ENCODE measurements around the gene SEC14L3.
A peak's percentile ranks its signal among the peaks of the same experiment; 100 is the strongest.

SEC14L3 gene

DNA sequence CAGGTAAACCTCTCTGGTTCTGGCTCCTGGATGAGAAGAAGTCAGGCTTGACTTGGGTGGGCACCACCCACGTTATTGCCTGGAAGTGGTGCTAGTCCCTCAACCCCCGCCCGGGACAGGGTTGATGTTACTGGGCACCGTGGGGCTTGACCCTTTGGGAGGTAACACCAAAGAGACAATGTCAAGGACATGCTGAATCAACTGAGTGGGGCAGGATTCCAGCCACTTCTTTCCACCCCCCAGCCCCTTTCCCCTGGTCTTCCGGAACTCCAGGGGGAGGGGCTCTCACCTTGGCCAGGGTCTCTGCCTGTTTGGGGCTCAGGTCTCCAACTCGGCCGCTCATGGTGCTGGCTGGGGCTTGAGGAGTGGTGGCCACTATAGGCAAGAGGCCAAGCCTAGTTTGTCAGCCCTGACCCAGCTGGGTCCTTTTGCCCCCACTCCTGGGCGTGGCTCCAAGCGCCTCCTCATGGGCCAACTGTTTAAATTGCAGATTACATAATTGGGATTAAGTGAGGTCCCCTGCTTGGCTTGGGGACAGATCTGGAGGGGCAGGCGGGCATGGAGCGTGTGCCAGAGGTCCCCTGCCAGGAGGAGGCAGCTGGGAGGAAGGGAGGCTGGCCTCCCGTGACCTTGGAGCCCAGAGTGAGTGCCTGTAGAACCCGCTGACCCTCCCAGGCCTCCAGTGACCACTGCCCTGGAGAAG, at the start of gene SEC14L3:
SEC14L3 (minus strand) TSS at position 402 of the 703 bp plus-strand sequence; CDS start at position 343, 59 bp downstream.
- DNase-seq: peak in 1 of 51 donors; percentile 3

DNA sequence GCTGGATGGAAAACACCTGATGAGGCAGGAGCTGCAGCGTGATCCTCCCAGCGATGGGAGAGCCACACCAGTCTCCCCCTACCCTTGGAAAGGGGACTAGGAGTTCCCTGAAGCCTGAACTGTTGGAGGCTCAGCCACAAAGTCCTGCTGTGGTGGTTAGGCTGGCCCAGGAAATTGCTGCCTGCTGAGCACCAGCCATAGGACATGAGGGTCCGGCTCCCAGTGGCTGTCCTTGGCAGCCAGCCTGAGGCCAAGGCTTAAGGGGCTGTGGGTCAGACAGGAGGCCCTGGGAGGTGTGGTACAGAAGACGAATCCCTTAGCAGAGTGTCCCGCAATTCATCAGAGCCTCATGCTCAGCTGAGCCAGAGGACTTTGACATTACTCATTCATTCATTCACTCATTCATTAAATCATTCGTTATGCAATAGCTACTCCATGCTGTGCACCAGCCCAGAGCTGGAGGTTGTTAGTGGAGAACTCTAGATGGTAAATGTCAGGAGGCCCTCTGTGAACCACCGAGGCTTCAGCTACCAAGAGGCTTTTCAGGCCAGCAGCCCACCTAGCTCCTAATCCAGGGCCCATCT, 48.1 kb upstream of the SEC14L3 start:
- DNase-seq: no peak

DNA sequence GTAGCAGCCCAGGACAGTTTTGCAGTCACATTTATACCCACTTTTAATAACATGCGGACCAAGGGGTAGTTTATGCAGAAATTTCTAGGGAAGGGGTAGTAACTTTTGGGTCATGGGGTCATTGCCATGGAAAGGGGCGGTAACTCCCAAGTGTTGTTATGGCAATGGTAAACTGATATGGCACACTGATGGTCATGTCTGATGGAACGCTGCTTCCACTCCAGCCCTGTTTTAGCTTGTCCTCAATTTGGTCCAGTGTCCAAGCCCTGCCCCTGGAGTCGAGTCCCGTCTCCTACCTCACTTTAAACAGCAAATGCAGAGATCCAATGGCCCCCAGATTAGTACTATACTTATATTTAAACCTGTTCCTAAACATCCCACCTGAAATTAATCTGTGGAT, 44.9 kb upstream of the SEC14L3 start:
- DNase-seq: no peak

DNA sequence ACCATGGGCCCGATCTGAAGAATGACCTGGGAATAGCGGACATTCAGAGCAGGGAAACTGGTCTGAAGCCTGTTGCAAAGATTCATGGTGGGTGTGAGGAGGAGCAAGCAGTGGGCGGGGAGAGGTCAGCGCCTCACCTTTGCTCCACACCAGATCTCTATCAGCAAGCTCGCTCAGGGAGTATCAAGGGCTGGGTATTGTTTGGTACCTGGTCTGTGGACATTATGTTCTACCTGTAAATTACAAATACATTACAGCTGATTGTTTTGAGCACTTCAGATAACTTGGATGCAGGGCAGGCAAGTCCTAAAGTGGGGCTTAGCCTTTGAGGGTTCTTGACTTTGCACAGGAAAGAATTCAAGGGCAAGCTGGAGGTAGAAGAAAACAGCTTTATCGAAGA, 44.5 kb upstream of the SEC14L3 start:
- no peak for DNase-seq

DNA sequence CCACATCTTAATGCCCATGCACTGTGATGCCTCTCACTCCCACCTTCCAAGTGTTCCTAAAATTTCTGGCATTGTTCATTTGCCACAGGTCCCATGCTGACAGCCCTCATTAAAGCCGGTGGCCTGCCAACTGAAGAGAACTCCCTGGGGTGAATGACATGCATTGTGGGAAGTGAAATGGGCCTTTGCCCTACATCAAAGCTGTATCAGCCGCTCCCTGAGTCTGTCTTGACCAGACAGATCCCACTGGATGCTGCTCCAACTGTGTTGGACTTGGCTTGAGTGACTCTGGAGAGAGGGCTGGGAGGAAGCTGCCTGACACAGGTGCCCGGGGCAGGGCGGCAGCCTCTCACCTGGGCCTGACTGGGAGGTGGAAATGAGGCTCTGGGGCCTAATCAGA, 42.4 kb upstream of the SEC14L3 start:
- no peak for DNase-seq

DNA sequence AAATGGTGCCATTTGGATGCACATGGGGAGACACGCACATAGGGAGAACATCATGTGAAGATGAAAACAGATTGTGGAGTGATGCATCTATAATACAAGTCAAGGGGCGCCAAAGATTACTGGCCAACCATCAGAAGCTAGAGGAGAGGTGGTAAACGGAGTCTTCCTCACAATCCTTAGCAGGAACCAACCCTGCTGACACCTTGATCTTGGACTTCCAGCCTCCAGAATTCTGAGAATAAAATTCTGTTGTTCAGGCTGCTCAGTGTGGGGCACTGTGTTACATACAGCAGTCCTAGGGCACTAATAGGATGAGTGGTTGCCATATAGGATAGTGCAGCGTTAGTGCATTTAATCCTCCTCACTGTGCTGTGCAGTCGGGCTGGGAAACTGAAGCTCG, 41.6 kb upstream of the SEC14L3 start:
- no peak for DNase-seq

DNA sequence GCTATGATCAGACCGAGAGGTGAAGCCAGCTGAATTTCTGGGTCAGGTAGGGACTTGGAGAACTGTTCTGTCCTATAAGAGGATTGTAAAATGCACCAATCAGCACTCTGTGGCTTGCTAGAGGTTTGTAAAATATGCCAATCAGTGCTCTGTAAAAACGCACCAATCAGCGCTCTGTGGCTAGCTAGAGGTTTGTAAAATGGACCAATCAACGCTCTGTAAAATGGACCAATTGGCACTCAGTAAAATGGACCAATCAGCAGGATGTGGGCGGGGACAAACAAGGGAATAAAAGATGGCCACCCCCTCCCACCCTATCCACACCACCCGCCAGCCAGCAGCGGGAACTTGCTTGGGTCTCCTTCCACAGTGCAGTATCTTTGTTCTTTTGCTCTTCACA, 40.1 kb upstream of the SEC14L3 start:
- no peak for DNase-seq

DNA sequence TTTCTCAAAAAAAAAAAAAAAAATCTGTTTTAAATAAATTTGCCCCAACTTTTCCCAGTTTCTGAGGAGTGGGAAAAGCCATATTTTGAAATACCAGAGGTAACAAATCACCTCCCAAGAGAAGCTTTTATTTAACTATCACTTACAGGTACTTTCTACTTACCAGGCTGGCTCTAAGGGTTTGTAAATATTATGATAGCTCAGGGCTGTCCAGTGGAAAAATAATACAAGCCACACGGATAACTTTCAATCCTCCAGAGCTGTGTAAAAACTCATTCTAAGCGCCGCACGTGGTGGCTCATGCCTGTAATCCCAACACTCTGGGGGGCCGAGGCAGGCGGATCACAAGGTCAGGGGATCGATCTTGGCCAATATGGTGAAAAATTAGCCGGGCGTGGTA, 39.3 kb upstream of the SEC14L3 start:
- no peak for DNase-seq

DNA sequence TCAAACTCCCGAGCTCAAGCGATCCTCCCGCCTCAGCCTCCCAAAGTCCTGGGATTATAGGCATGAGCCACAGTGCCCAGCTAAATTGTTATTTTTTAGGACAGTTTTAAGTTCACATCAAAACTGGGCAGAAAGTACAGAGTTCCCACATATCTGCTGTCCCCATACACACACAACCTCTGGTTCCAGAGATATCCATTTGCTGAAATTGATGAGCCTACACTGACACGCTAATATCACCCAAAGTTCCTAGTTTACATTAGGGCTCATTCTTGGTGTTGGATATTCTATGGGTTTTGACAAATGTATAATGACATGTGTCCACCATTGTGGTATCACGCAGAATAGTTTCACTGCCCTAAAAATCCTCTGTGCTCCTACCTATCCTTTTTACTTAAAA, 36.4 kb upstream of the SEC14L3 start:
- DNase-seq: no peak

DNA sequence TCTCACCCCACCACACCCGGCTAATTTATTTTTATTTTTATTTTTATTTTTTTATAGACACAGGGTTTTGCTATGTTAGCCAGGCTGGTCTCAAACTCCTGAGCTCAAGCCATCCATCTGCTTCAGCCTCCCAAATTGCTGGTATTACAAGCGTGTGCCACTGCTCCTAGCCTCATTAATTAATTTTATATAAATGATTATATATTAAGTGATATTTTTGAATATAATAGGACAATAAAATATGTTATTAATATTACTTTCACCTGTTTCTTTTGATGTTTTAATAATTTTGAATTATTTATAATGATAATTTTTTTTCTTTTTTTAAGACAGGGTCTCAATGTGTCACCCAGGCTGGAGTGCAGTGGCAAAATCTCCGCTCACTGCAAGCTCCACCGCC, 35.9 kb upstream of the SEC14L3 start:
- no peak for DNase-seq

DNA sequence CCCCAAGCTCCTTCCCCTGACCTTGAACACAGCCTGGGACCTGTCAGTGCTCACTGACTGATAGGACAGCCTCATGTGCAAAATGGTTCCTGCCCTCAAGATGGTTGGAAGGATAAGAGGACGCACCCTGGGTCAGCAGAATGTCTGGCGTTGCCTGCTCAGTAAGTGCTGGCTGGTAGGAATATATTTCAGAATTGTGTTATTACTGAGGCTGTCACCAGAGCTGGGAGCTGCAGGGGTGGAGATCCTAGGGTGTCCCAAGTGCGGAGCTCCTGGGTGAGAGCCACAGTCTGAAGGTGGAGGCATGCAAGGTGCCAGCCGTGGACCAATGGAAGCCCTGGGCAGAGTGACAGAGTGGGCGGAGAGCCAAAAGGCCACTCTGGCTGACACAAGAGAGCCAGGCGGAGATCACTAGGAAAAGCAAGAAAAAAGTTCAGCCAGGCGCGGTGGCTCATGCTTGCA, 34.7 kb upstream of the SEC14L3 start:
- DNase-seq: no peak

DNA sequence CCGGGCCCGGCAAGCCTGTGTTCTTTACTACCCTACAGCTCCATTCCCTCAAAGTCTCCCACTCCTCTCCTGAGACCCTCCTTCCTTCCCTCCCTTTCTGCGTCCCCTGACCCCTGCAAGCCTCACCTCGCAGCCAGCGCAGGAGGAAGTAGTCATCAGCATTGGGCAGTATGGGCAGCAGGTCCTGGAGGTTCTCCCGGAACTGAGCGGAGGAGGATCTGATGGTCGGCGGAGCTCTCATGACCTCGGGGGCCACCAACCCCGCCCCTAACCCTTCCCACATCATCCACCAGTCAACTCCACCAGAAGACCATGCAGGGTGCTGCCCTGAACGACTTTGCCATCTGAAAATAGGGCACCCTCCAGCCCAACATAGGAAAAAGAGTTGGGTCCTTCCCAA, 31.7 kb upstream of the SEC14L3 start:
- no peak for DNase-seq

DNA sequence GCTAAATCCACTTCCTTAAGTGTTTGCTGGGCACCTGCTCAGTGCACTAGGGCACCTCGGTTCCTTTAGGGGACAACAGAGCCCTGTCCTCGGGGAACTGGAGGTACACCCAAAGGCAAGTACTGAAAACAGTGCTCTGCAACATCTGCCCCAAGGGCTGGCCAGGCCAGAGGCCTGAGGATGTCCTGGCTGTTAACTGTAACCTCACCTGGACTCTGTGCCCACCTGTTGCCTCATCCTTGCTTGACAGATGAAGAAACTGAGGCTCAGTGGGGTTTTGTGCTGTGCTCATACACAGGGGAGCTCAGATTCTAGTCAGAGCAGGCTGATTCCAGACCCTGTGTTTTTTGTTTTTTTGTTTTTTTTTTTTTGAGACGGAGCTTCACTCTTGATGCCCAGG, 31.1 kb upstream of the SEC14L3 start:
- DNase-seq: no peak

DNA sequence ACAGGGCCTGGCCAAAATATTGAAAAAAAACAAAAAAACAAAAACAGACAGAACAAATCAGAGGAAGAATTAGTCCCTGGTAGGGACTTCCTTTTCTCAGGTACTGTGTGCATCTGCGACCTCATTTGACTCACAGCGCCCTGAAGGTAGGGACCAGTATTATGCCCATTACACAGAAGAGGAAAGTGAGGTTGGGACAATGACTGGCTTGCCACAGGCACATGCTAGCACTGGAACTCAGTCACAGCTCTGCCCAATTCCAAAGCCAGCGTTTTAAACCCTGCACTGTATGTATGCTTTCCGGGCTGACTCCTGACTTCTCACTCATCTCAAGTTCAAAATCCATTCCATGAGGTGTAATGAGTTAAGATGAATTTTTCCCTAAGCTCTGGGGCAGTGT, 30.3 kb upstream of the SEC14L3 start:
- DNase-seq: no peak

DNA sequence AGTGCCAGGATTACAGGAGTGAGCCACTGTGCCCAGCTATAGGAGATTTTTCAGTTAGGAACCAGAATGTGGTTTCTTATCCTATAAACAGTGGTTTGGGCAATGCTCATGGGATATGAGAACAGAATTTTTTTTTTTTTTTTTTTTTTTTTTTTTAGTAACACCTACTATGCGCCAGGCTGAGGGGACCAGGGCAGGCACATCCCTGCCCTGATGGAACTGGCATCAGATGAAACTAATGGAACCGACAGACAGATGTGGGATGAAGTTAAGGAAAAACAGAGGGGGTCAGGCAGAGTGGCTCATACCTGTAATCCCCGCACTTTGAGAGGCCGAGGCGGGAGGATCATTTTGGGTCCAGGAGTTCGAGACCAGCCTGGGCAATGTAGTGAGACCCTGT, 28.8 kb upstream of the SEC14L3 start:
- no peak for DNase-seq

DNA sequence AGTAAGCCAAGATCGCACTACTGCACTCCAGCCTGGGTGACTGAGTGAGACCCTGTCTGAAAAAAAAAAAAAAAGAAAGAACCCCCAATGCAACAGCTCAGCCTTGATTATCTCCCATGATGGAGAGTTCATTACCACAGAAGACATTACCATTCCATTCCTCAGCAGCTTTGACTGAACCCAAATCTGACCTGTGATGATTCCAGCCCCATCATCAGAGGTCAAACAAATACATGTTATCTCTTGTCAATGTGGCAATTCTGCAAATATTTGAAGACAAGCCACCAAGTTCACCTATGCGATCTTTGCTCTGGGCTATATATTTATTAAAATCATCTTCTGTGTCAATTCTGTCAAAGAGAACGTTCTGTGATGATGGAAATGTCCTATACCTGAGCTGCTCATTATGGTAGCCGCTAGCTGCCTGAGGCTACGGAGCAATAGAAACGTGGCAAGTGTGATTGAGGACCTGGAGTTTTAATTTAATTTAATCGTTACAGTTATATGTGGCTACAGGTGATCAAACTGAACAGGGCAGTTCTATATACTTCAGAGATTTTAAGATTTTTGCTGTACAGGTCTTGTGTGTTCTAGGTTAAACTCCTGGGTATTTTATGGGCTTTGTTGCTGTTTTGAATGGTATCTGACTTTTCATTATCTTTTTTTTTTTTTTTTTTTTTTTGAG, 25.8 kb upstream of the SEC14L3 start:
- no peak for DNase-seq

DNA sequence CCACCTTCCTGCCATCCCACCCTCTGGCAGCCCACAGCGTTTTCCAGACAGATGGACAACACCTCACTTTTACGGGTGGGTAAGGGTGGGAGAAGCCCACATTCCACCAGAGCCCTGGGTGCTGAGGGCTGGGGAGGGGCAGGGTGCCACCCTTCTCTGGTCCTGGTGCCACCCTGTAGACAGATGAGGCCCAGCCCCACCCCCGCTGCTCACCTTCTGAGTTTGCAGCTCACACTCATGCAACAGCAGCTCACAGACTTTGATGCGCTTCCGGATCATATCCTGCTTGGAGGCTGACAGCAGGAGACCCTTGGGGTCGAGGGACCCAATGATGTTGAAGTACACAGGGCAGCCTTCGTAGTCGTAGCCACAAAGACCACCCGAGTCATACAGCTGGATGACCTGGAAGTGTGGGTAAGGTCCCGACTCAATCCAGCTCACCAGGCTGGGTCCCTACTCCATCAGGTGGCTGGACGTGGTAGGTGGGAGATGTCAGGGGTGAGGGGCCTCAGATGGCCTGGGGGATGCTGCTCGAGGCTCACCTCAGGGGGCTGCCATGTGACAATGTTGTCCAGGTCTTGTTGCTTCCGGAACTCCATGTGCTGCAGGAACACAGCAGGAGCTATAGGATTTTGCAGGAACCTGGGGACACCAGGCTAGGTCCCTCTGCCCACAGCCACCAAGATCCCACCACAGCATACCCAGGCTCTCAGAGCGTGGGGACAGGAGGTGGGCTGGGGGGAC, 23.4 kb upstream of the SEC14L3 start:
- no peak for DNase-seq

DNA sequence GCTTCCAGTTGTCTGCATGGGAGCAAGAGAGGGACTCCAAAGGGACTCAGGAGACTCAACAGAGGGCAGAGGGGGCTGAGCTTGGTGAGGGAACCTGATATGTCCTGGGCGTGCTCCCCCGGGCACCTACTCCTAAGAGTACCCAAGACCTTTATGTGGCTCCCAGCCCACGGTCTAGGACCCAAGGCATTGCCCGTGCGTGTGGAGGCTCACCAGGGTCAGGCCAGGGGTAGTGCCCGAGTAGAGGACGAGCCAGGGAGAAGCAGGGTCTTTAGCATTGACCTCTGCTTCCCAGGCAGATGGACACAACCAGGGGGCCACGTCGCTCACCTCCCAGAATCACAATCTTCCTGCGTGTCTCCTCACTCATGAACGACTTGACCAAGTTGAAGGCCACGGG, 20.3 kb upstream of the SEC14L3 start:
- DNase-seq: no peak

DNA sequence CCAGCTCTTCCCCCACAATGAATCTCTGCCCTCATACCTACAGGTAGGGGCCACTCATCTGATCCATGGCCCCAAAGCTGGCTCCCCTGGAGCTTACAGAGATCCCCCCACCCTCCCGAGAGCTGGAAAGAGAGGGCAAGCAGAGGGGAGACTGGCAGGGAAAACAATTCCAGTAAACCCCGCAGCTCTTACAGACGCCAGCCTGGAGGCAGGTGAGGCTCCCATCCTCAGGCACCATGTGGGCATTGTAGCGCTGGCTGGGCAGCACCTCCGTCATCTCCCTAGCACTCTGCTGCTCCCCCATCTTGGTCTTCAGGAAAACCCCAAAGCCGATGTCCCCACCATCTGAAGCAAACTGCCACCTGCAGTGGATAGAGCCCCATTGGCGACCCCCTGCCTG, 19.6 kb upstream of the SEC14L3 start:
- no peak for DNase-seq

DNA sequence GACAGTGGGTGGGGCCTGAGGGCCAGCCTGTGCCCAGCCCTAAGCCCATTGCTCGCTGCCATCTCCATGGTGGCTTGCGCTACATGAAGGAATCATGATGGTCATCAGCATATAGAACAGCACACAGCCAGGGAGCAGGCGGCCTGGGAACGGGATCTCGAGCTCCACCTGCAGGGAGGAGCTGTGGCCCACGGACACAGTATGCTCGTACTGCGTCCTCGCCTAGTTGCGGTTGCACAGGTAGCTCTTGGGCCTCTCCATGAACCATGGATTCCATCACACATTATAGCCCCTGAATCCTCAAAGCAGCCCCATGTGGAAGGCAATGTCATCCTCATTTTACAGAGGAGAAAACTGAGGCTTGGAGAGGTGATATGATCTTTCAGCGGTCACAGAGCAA, 18.6 kb upstream of the SEC14L3 start:
- no peak for DNase-seq

DNA sequence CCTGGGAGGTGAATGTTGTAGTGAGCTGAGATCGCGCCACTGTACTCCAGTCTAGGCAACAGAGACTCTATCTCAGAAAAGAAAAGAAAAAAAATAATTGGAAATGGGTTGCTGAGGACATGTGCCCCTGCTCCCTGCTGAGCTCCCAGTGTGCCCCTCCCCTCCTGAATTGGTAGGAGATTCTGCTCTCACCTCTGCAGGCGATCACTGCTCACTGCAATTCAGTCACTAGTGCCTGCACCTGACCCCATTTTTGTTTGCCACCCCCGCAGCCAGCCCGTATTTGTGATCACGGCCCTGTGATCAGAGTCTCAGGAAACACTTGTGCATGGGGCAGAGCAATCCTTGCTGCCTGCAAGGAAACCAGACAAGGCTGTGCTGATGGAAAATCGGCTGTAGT, 16.3 kb upstream of the SEC14L3 start:
- DNase-seq: no peak

DNA sequence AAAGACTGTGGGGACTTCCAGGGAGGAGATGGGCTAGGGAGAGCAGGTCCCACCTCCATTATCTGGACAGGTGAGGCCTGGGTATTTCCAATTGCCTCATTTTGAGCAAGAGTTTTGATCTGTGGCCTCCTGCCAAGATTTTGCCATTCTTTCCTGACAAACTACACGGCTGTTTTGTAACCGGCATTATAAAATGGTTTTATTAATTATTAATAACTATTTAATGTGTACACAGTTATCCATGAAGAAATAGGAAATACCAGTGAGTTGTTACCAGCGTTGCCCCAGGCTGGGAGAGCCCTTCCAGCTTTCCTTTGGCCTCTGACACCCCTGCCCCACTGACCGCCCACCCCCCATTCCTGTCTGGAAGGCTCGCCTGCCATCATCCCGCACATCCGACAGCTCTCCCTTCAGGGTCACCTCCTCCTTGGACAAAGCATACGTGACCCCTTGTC, 14.9 kb upstream of the SEC14L3 start:
- peak in 1 of 51 donors; percentile 6 for DNase-seq

All from hypothalamus (tissue), 51 donors.